Stimulated activated CD4-positive, alpha-beta T cell treated with anti-CD3 and anti-CD28 coated beads, Interleukin-1b, Interleukin-23, amount 100 ng/mL, for 24 hours (primary cell): ENCODE results near the gene ALK.

Experiments
- DNase-seq, 4 experiments: peaks; one replicate each; pipeline ENCODE4 v3.0.0-alpha.2; 2020; ENCODE audit warnings: low read depth in 4 of 4, low spot score in 1 of 4

The ALK gene

DNA sequence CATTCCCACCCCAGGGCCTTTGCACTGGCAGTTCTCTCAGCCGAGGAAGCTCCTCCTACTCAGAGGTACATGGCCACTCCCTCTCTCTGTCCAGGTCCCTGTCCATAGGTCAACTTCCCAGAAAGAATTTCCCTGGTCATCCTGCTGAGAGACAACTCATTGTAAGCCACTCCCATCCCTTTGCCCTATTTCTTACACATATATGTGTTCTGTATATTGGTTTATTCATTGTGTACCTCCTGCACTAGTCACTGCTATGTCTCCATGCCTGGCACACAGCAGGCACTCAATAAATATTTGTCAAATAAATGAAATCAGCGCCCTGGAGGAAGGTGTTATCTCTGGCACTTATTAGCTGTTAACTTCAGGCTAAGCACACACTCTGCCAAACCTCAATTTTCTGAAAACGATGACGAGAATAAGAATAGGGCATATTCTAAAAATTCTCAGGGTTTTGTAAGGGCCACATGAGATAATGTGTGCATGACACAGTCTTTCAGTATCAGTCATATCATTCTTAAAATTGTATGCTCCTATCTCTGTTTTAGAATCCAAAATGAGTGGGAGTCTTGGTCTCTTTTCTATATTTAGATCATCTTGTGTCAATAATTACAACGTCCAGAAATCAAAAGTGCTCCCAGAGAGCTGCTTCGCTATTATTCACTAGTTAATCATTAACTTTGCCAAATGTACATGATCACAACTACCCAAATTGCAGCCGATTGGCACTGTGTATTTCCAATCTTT is 198.0 kb downstream of the ALK start:
- DNase-seq, result no peak

DNA sequence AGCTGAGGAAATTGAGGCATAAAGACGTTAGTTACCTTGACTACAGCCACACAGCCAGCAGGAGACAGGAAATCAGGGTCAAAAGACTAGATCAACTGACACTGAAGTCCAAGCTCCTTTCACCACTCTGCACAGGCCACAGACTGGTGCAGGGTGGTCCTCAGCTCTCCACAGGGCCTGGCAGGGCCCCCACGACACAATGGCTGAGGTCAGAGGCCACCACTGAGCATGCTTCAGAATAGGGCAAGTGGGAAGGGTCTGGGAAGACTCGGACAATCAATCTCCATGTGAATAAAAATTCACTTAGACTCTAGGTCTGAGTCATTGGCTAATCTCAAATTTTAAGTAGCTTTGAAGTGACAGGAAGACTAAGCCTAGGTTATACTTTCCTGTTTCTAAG is 201.7 kb downstream of the ALK start:
- DNase-seq, result no peak

DNA sequence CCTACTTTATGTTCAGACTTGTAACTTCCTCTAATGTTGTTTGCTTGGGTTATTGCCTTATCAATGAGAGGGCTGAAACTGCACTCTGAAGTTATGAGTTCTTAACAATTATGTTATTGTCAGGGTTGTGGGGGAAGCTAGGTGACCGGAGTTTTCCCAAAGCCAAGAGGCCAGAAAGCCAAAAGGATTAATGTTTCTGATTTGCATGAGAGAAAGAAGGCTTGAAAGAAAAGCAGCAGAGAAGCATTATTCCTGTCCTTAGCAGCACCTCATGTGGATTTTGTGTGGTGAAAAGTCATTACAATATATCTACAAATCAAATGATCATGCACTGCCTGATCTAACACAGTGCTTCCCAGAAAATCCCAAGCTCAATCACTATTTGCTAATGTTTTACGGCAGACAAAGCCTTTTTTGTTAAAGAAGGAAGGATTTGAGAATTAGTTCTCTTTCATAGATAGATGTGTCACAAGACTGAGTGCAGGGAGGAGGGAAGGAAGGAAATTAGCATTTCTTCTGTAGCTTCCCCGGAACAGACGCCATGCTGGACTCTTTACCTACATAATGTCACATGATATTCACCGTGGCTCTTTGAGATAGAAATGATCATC is 203.2 kb downstream of the ALK start:
- no peak for DNase-seq

DNA sequence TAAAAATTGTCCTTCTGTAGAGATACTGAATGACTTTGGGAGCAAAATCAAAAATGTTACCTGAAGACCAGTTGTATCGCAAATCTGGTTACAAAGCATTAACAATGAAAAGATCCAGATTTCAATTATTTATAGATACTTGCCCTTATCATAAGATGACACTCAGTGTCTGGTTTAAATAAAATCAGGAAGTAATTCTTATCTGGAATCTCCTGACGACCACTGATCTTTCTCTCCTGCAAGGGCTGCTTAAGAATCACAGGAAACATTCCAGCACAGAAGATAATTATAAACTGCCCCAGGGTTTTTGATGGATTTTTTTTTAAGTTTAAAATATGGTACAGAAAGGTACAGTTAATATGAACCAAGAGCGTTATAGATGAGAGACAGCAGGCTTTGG is 205.7 kb downstream of the ALK start:
- no peak for DNase-seq

DNA sequence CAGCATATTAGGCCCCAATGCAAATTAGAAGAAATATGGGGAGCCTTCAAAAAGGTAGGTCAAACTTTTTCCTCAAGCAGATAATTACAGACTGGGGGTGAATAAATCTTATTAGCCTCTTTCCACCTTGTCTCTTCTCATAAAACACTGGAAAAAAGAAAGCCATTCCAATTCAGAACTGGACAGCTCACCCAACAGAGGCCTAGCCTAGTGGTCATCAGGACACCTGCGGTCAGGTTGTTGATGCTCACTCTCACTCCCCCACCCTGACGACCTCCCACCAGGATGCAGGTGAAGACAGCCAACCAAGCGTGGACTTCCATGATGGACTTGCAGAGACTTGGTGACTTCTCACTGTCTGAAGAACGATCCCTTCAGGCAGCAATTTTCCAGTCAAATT is 207.1 kb downstream of the ALK start:
- DNase-seq, result no peak

DNA sequence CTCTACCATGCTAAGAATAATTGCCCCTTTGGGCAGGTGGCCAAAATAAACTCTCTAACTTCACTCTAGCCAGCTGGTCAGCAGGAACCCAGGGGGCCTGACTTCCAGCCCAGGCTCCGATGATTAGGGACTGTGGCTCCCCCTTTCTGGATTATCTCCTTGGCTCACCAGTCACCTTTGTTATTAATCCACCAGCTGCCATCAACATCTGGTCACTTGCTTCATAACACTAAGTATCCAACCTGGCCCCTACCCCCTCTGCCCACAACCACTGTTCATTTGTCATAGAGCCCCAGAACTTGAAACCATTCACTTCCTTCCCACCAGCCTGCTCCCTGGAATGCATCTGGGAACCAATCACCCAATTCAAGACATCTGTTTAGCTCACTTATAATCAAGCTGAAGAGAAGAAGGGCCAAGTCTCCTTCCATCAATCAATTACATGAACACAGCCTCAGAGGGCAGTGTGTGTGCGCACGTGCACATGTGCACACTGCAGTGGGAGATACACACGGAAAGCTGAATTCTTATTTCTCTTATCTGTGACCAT is 215.1 kb downstream of the ALK start:
- DNase-seq, result no peak

DNA sequence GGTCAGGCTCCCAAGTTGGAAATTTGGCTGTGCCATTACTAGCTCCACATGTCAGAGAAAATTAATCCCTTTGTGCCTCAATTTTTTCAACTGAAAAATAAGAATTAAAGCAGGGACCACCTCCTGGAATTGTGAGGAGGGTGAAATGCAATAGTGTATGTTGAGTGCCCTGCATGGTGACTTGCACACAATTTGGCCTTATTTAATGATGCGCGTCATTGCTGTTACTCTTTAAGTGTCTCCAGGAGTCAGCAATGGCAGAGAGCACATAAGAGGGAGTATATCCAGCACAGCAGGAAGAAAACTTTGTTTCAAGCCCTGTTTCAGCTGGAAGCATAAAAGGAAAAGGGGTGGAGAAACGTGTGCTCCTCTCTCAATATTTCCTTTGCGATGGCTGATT is 215.8 kb downstream of the ALK start:
- DNase-seq, result no peak

DNA sequence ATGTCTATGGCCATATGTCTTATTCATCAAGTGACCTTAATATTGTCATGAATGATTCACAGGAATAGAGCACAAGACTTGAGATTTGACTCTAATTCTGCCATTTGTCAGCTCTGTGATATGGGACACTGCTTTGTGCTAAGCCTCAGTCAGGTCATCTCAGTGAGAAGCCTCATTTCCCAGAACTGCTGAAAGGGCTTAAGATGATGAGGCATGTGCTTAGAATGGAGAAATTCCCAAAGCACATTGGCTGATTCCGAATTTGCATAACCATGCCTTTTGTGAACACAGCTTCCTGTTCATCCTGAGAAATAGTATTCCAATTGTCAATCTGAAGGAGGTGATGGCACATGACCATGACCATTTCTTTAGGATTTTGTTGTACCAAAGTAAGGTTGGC is 218.1 kb downstream of the ALK start:
- no peak for DNase-seq

DNA sequence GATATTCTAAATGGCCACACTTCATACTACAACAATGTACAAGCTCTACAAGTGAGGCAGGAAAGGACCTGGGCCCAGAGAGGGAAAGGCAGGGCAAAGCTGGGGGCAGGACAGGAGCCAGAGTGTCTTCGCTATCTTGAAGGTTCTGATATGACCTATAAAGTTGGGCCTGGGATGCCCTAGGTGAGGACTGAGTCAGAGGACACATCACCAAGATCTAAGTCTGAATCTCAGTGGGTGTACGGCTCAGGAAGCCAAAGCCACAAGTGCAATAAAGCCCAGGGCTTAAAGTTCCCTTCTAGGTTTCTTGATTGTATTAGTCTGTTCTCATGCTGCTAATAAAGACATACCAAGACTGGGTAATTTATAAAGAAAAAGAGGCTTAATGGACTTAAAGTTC is 219.1 kb downstream of the ALK start:
- no peak for DNase-seq

DNA sequence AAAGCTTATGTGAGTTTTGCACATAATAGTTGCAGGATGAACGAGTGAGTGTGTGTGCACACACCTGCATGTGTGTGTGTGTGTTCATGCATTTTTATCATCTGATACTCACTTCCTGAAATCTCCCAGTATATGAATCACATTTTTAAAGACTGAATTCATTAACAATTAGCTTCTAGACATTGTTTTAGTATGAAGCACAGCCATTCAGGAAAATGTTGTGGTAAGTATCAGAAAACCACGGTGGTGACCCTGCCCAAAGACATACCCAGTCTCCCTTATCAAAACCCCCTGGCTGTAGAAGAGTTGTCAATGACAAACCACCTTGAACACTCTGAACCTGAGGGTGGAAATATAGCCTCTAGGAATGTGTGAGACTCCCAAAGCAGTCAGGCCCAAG is 220.8 kb downstream of the ALK start:
- DNase-seq, result no peak

DNA sequence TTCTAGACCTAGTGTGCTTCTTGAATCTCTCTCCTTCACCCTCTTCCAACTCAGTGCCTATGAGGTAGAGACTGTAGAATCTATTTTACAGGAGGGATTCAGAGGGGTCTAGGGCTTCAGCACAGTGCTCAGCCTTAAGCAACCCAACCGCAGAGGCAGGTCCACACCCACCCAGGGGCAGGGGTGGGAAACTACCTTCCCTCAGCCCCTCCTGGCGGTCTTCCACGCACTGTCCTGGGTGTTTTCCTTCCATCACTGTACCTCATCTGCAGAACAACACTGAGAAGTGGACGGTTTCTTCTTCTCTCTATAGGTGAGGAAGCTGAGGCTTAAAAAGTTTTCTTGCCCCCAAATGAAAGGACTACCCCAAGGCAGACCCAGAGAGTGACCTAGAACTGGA is 222.3 kb downstream of the ALK start:
- DNase-seq, result no peak

DNA sequence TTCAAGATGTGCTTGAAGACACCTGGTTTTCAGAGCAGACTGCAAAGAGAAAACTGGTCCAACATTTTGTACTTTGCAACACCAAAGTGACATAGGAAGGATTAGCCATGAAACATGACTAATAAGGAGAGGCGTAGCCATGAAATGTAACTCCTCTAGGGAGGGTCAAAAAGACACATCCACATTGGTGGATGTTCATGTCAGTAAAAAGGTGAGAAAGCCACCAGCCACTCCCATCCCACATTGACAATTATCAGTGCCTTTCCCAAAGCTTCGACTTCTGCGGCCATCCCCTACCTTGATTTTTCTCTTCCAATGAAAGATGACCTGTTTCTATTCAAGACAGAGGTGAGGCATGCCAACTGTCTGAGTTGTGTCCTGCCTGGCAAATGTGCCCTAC is 223.2 kb downstream of the ALK start:
- DNase-seq, result no peak

DNA sequence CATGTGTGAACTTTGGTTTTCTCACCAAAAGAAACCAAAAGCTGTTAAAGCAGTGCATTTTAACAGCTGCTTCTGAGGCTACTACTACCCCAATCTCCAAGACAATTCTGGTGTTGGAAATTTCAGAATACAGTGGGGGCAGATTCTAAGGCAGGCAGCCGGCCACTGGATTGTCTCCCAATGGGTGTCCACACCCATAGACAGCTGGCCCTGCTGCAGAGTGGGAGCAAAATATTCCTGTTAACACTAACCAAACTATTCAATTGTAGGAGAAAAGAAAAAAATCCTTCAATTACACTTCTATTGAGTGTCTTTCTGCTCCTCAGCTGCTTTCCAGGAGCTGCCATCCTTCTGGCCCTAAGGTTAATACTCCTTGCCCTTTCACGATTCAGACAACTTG is 223.7 kb downstream of the ALK start:
- no peak for DNase-seq

DNA sequence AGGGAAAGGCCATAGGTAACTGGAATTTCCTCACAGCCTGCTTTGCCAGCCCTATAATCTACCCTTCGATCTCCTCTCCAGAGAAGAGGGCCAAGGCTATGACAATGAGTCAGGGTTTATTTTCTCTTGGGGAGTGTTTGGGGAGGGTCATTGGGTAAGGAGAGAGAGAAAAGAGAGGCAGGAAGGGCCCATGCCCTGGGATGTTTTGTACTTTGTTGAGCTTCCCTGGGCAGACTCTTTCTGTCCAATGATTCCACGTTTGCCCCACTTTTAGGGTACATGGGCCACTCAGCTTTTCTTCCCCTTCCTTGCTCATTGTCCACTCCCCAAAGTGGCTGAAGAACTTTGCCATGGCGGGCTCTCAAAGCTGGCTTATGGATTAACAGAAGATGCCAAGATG is 224.2 kb downstream of the ALK start:
- no peak for DNase-seq

DNA sequence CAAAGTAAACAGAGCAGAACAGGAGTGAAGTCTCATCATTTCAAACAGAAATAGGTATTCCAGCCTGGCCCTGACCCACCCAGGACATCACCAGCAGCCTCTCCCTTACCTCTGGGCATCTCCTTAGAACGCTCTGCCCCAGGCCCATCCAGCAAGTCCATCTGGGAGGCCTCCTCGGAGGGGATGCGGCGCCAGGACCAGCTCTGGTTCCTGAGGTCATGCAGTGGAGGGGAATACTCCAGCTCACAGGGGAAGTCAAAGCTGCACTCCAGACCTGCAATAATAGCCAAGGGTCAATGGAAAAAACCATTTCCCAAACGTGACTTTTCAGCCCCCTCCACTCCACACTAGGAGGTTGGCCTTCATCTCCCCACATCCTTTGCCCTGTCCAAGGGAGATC is 226.6 kb downstream of the ALK start:
- DNase-seq, result no peak

DNA sequence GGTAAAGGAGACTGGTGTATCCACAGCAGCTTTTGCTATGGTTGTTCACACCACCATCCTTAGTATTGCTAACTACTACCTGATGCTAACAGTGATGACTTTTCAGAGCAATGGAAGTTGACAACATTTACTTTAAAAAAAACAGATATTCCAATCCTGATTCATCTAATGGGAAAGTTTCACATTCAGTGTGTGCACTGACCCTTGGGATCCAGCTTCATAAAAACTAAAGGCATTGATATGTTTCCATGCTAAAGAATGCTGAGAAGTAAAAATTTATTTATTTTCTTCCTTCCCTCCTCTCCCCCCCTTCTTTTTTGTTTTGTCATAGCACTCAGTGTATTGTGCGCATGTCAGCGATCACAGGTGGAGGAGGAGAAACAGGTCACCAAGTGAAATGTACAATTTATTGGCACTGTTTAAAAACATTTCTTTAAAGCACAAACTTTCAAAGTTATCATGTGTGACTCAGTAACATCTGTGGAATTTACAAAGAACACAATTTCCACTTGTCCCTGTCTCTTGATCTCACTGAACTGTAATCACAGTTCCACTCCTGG is 229.9 kb downstream of the ALK start:
- DNase-seq, result no peak

DNA sequence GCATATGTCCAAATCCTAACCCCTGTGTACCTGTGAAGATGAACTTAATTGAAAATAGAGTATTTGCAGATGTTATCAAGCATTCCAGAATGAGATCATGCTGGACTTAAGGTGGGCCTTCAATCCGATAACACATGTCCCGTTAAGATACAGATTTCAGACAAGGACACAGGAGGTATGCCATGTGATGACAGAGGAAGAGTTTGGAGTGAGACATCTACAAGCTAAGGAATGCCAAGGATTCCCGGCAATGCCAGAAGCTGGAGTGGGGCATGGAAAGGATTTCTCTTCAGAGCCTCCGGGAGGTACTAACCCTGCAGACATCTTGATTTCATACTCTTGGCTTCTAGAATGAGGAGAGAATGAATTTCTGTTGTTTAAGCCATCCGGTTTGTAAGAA is 231.7 kb downstream of the ALK start:
- no peak for DNase-seq

DNA sequence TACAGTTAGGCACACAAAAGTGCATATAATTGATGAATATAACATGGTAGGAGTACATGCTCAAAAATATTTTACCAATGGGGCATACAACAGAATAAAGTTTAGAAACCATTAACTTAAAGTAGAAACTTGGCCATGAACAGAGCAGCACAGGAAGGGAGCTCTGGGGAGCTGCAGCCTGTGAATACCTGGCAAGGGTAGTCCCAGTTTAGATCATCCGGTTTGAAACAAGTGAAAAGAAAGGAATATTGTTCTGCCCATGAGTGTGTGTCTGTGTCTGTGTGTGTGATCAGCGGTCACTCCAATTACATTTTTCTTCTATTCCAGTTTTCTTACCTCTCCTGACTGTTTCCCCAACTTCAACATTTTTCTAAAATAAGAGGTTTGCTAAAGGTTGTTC is 233.0 kb downstream of the ALK start:
- DNase-seq, result no peak

DNA sequence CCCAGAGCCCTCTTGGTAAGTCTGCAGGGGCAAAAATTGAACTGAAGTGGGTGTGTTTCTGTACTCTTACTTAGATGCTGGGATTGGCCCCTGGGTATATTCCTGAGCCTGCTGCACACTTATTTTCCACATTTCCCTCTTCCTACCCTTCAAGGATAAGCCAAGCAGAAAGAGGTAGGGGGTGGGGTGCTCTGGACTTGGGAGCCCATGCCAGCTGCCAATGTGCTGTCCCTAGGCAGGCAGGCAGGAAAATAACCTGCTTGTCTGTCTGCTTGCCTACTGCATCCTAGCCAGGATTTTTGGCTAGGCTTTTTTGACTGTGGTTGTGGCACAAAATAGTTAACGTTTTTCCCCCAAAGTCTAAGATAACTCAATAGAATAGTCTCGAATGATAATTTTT is 234.3 kb downstream of the ALK start:
- DNase-seq, result no peak

DNA sequence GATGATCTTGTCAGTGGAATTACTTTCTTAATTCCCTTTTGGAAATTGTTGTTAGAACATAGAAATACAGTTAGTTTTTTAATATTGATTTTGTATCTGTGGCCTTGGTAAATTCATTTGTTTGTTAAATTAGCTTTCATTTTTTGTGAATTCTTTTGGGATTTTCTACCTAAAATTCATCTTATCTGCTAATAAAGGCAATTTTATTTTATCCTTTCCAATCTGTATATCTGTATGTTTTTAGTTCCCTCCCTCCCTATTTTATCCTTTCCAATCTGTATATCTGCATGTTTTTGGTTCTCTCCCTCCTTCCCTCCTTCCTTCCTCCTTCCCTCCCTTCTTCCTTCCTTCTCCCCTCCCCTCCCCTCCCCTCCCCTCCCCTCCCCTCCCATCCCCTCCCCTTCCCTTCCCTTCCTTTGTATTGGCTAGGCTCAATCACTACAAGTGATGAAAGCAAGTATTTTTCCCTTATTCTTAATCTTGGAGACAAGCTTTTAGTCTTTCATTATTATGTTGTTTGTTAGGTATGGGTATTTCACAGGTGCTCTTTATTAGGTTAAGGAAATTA is 244.4 kb downstream of the ALK start:
- DNase-seq, result no peak

DNA sequence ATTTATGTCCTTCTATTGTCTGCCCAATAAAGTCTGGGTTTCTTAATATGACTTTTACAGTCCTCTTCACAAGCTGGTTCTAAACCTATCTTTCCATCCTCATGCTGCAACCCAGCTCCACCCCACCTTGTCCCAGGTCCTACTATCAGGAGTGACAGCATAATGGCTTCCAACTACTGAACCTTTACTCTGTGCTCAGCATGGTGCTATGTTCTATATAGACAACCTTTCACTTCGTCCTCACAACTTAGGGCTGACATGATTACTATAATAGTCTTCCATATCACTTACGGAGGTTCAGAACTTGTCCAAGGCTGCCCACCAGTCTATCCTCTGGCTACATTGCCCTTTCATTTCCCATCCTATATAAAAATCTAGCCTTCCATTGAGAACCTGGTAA is 256.8 kb downstream of the ALK start:
- DNase-seq, result no peak

DNA sequence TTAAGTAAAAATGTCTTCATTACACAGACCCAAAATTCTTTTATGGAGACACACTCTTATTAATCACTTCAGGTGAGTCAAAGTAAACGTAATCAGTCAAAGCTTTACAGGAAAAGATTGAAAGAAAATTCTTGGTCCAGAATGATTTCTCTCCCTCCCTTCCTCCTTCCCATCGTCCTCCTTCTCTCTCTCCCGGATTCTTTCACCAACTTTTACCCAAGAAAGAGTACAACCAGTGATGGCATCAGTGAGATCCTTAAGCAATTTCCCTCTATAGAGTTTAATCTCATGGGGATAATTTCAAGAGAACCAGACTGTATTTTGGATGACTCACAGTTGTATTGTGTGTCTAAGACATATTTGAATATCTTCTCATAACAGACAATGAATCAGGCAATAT is 258.1 kb downstream of the ALK start:
- DNase-seq, result no peak
